PC-3 (cell line): ENCODE measurements around the gene RTN3. TPM values are rescaled to one million over a fixed set of nuclear protein-coding genes. Genes with fewer than 3 reads are reported as not detected.

Source experiments
- ATAC-seq: fragments of 200-7000 bp; cut with Tn5 transposase; 2 replicates; pipeline ENCODE4 v1.9.1; 2020; ENCODE audit warnings: mild to moderate bottlenecking, moderate library complexity
- BruUV-seq: library from RNA; stranded (reverse); fragments of 400-500 nt; replicated peaks from 2 replicates; lab custom pipeline; 2021; lab: Mats Ljungman, UMichigan
- CTCF ChIA-PET: fragments of 300-600 bp; sonication (Branson Sonifier 250); formaldehyde crosslinking; loops from one replicate; lab custom pipeline; 2022; ENCODE audit warnings: antibody characterized with exemption; lab: Charles Lee
- POLR2A ChIA-PET: fragments of 300-600 bp; sonication (Branson Sonifier 250); formaldehyde crosslinking; loops from one replicate; lab custom pipeline; 2022; ENCODE audit warnings: antibody characterized with exemption; ENCODE audit not compliant: unreplicated experiment; lab: Charles Lee
- DNase-seq: peaks from one replicate; pipeline ENCODE4 v3.0.0-alpha.2; 2015
- H2AFZ ChIP-seq: fragments of 300-600 bp; sonication (generic); 2 replicates; pipeline ENCODE4 v1.6.0; 2016; ENCODE audit warnings: antibody characterized with exemption, low read length
- H3F3A ChIP-seq: fragments of 300-600 bp; sonication (generic); one replicate; pipeline ENCODE4 v1.6.0; 2017; ENCODE audit warnings: antibody characterized with exemption, low read length, control low read depth, mild to moderate bottlenecking; ENCODE audit not compliant: unreplicated experiment
- H3K27ac ChIP-seq: fragments of 300-600 bp; sonication (generic); 2 replicates; pipeline ENCODE4 v1.5.1; 2016; ENCODE audit warnings: mild to moderate bottlenecking, low read length
- H3K27me3 ChIP-seq: fragments of 300-600 bp; sonication (generic); 2 replicates; pipeline ENCODE4 v1.6.1; 2016; ENCODE audit warnings: low read length, mixed read lengths
- H3K36me3 ChIP-seq: fragments of 300-600 bp; sonication (generic); 2 replicates; pipeline ENCODE4 v1.6.1; 2016; ENCODE audit warnings: low read depth, mixed run types, low read length, mixed read lengths
- H3K4me1 ChIP-seq: fragments of 300-600 bp; sonication (generic); 2 replicates; pipeline ENCODE4 v1.5.1; 2016; ENCODE audit warnings: low read length; ENCODE audit not compliant: insufficient read depth
- H3K4me2 ChIP-seq: fragments of 300-600 bp; sonication (generic); 2 replicates; pipeline ENCODE4 v1.6.0; 2016; ENCODE audit warnings: low read length
- H3K4me3 ChIP-seq: fragments of 300-600 bp; sonication (generic); 2 replicates; pipeline ENCODE4 v1.5.1; 2016; ENCODE audit warnings: mild to moderate bottlenecking, low read length, mixed read lengths
- H3K79me2 ChIP-seq: fragments of 300-600 bp; sonication (generic); 2 replicates; pipeline ENCODE4 v1.6.1; 2017; ENCODE audit warnings: low read length, mixed read lengths
- H3K9ac ChIP-seq: fragments of 300-600 bp; sonication (generic); 2 replicates; pipeline ENCODE4 v1.6.0; 2016; ENCODE audit warnings: mild to moderate bottlenecking, low read length
- H3K9me2 ChIP-seq: fragments of 300-600 bp; sonication (generic); replicated peaks from 2 replicates; pipeline ENCODE4 v1.6.1; 2016; ENCODE audit warnings: mixed run types, low read length, mixed read lengths
- H3K9me3 ChIP-seq: fragments of 300-600 bp; sonication (generic); 2 replicates; pipeline ENCODE4 v1.6.1; 2016; ENCODE audit warnings: low read length, mixed read lengths
- H4K20me1 ChIP-seq: fragments of 300-600 bp; sonication (generic); 2 replicates; pipeline ENCODE4 v1.6.1; 2016; ENCODE audit warnings: low read length, mixed read lengths
- CTCF ChIP-seq: fragments of 300-600 bp; sonication (generic); conservative IDR thresholded peaks from 2 replicates; pipeline ENCODE4 v1.5.1; 2017; ENCODE audit warnings: antibody characterized with exemption, low read depth, mild to moderate bottlenecking, low read length
- EZH2 ChIP-seq: fragments of 300-600 bp; sonication (generic); IDR thresholded peaks from one replicate; pipeline ENCODE4 v1.6.1; 2017; ENCODE audit warnings: antibody characterized with exemption, mild to moderate bottlenecking, low read length; ENCODE audit not compliant: unreplicated experiment
- EZH2phosphoT487 ChIP-seq: fragments of 300-600 bp; sonication (generic); IDR thresholded peaks from 2 replicates; pipeline ENCODE4 v1.6.1; 2018; ENCODE audit warnings: mild to moderate bottlenecking, antibody characterized with exemption, low read length, borderline replicate concordance
- intact Hi-C: fragments of 100-400 bp; cut with micrococcal nuclease; formaldehyde crosslinking; loops from 2 replicates; pipeline ENCODE4 v1.9.0; 2023
- total RNA-seq: library from RNA; depleted of rRNA; stranded (reverse); fragments of >200 nt; gene quantifications from 2 replicates; pipeline ENCODE4 v1.2.3, GENCODE V29; 2014

RTN3 gene
- total RNA-seq, 1 experiment from 2014 or later = 100 TPM

- no peak overlapping the region for H3K9ac ChIP-seq
- peaks cover 3% of the 10 kb centered on the region for H3F3A ChIP-seq
- no peak for DNase-seq
- no peaks in the 10 kb centered on the region for H3K4me1 ChIP-seq
- H3K9me2 ChIP-seq = no peaks in the 10 kb centered on the region
- no peak overlapping the region for H3K4me2 ChIP-seq
- BruUV-seq = no TSS peak
- H4K20me1 ChIP-seq = no peaks in the 10 kb centered on the region
- no peak overlapping the region for H3K27ac ChIP-seq
- POLR2A ChIA-PET = no interaction called here
- CTCF ChIA-PET = no interaction called here
- ATAC-seq = no peak
- H2AFZ ChIP-seq = no peak overlapping the region
- H3K36me3 ChIP-seq = no peaks in the 10 kb centered on the region
- H3K9me3 ChIP-seq = no peaks in the 10 kb centered on the region
- H3K79me2 ChIP-seq = no peaks in the 10 kb centered on the region
- H3K27me3 ChIP-seq = no peaks in the 10 kb centered on the region
- TF ChIP-seq EZH2phosphoT487 (no peak), EZH2 (no peak), CTCF (no peak)
- H3K4me3 ChIP-seq = no peak overlapping the region
- intact Hi-C loops = no loop called here
Observed at GRCh38 chr11:63775191-63775590, 93.9 kb downstream of the RTN3 start.

GRCh38 chr11:63779039-63779438 is 97.7 kb downstream of the RTN3 start:
- ATAC-seq (no peak), DNase-seq (no peak)
- no peaks in the 10 kb centered on the region for H3F3A ChIP-seq
- intact Hi-C loops = no loop called here
- no peaks in the 10 kb centered on the region for H3K4me1 ChIP-seq
- H3K27me3 ChIP-seq = no peaks in the 10 kb centered on the region
- TF ChIP-seq EZH2 (no peak), EZH2phosphoT487 (no peak), CTCF (no peak)
- BruUV-seq = no TSS peak
- no peak overlapping the region for H3K27ac ChIP-seq
- H3K9me3 ChIP-seq = no peaks in the 10 kb centered on the region
- ChIA-PET POLR2A (no interaction called here), CTCF (no interaction called here)
- no peaks in the 10 kb centered on the region for H3K79me2 ChIP-seq
- no peaks in the 10 kb centered on the region for H4K20me1 ChIP-seq
- no peaks in the 10 kb centered on the region for H3K36me3 ChIP-seq
- H3K9ac ChIP-seq = no peak overlapping the region
- no peak overlapping the region for H2AFZ ChIP-seq
- H3K9me2 ChIP-seq = no peaks in the 10 kb centered on the region
- H3K4me2 ChIP-seq = no peak overlapping the region
- H3K4me3 ChIP-seq = no peak overlapping the region

DNA sequence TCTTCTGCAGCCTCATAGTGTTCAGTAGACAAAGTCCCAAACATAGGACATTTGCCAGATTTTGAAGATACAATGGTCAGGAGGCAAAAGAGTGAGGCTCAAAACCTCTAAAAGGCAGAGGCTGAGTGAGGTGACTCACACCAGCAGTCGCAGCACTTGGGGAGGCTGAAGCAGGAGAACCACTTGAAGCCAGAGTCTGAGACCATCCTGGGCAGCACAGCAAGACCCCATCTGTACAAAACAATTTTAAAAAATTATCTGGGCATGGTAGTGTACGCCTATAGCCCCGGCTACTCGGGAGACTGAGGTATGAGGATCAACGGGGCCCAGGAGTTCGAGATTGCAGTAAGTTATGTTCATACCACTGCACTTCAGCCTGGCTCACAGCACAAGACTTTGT is 101.4 kb downstream of the RTN3 start:
- DNase-seq (no peak), ATAC-seq (no peak)
- Histone ChIP-seq H3K36me3 (no peaks in the 10 kb centered on the region), H2AFZ (no peak overlapping the region), H3K9me3 (no peaks in the 10 kb centered on the region), H3K4me2 (no peak overlapping the region), H3K27ac (no peak overlapping the region), H3K9me2 (no peaks in the 10 kb centered on the region), H3K27me3 (no peaks in the 10 kb centered on the region), H3K9ac (no peak overlapping the region), H3K4me1 (no peaks in the 10 kb centered on the region), H3K79me2 (no peaks in the 10 kb centered on the region), H3F3A (no peaks in the 10 kb centered on the region), H4K20me1 (no peaks in the 10 kb centered on the region), H3K4me3 (no peak overlapping the region)
- intact Hi-C loops = no loop called here
- CTCF ChIA-PET = no interaction called here
- BruUV-seq = no TSS peak
- TF ChIP-seq EZH2 = no peak
- no peak for TF ChIP-seq CTCF
- no peak for TF ChIP-seq EZH2phosphoT487
- POLR2A ChIA-PET = no interaction called here
